IMR-90 (cell line): ENCODE measurements around the gene PRELID1.
"Not testable (repeated sequence)": the region's sequence is repeated elsewhere in the genome, so short reads cannot be mapped to it uniquely, and the experiment has no call there.

Experiments used
- CEBPB ChIP-seq: IDR thresholded peaks from 2 replicates; pipeline ENCODE4 v1.6.1; 2012; ENCODE audit warnings: low read depth, low read length, improper control_type of control experiment
- CTCF ChIP-seq: conservative IDR thresholded peaks from 2 replicates; pipeline ENCODE4 v1.5.1; 2012; ENCODE audit warnings: mild to moderate bottlenecking, low read depth, low read length, improper control_type of control experiment
- USF2 ChIP-seq: fragments of 150-350 bp; IDR thresholded peaks from 2 replicates; pipeline ENCODE4 v1.6.1; 2017; ENCODE audit warnings: mild to moderate bottlenecking, antibody characterized with exemption, low read length, low read depth

- not testable (repeated sequence) for TF ChIP-seq CTCF, CEBPB, USF2
These were observed 44.9 kb upstream of the PRELID1 start for GRCh38 chr5:177258711-177259110.
